Activated B cell treated with CpG ODN at 0.5 μM for 24 hours (primary cell): Measurements from ENCODE around the gene BTBD16. TPM values are rescaled to one million over a fixed set of nuclear protein-coding genes. Genes with fewer than 3 reads are reported as not detected.

Experiments used
- ATAC-seq: fragments of 200-7000 bp; cut with Tn5 transposase; one replicate; pipeline ENCODE4 v1.10.0; 2021; ENCODE audit warnings: low read depth, mild to moderate bottlenecking, moderate library complexity
- CTCF ChIA-PET: fragments of 350-600 bp; sonication (Branson Sonifier 250); formaldehyde crosslinking; loops from one replicate; lab custom pipeline; 2021; ENCODE audit warnings: antibody characterized with exemption; lab: Charles Lee
- POLR2A ChIA-PET: fragments of 350-600 bp; sonication (Branson Sonifier 250); formaldehyde crosslinking; loops from one replicate; lab custom pipeline; 2021; ENCODE audit warnings: antibody characterized with exemption; lab: Charles Lee
- DNase-seq: peaks from one replicate; pipeline ENCODE4 v3.0.0; 2022
- H3K27ac Mint-ChIP-seq: one replicate; pipeline ENCODE4 v1.8.0; 2020; ENCODE audit warnings: mixed read lengths
- H3K27me3 Mint-ChIP-seq: one replicate; pipeline ENCODE4 v1.8.0; 2021; ENCODE audit warnings: mixed read lengths
- H3K36me3 Mint-ChIP-seq: one replicate; pipeline ENCODE4 v1.8.0; 2021; ENCODE audit warnings: low read depth, mixed read lengths
- H3K4me1 Mint-ChIP-seq: one replicate; pipeline ENCODE4 v1.8.0; 2021; ENCODE audit warnings: mixed read lengths
- H3K4me3 Mint-ChIP-seq: one replicate; pipeline ENCODE4 v1.8.0; 2020; ENCODE audit warnings: mild to moderate bottlenecking, mixed read lengths
- H3K9me3 Mint-ChIP-seq: one replicate; pipeline ENCODE4 v1.8.0; 2020; ENCODE audit warnings: mixed read lengths
- CTCF ChIP-seq: fragments of 200-600 bp; IDR thresholded peaks from one replicate; pipeline ENCODE4 v1.8.0; 2022; ENCODE audit warnings: antibody characterized with exemption, mild to moderate bottlenecking
- intact Hi-C: fragments of 100-400 bp; cut with micrococcal nuclease; formaldehyde crosslinking; loops from one replicate; pipeline ENCODE4 v1.15.1; 2024
- total RNA-seq: library from RNA; stranded (reverse); gene quantifications from 2 replicates; pipeline ENCODE4 v1.2.3, GENCODE V29; 2022

Gene BTBD16
- total RNA-seq, 1 donor from 2014 or later, result not detected

- Mint-ChIP-seq H3K4me1 (peaks cover 17% of the 10 kb centered on the region), H3K27ac (no peak overlapping the region), H3K4me3 (no peak overlapping the region), H3K9me3 (no peaks in the 10 kb centered on the region), H3K27me3 (peaks cover 43% of the 10 kb centered on the region), H3K36me3 (no peaks in the 10 kb centered on the region)
- DNase-seq (no peak), ATAC-seq (no peak)
- intact Hi-C loops, result no loop called here
- ChIA-PET POLR2A (no interaction called here), CTCF (no interaction called here)
- TF ChIP-seq CTCF, result no peak
These were observed 57.6 kb downstream of the BTBD16 start for GRCh38 chr10:122328676-122329075.

- ATAC-seq (no peak), DNase-seq (no peak)
- peaks cover 17% of the 10 kb centered on the region for H3K4me1 Mint-ChIP-seq
- no peaks in the 10 kb centered on the region for H3K36me3 Mint-ChIP-seq
- intact Hi-C loops, result no loop called here
- H3K9me3 Mint-ChIP-seq, result no peaks in the 10 kb centered on the region
- peaks cover 38% of the 10 kb centered on the region for H3K27me3 Mint-ChIP-seq
- no peak overlapping the region for H3K27ac Mint-ChIP-seq
- POLR2A ChIA-PET, result no interaction called here
- no peak for TF ChIP-seq CTCF
- CTCF ChIA-PET, result no interaction called here
- no peak overlapping the region for H3K4me3 Mint-ChIP-seq
These were observed 58.3 kb downstream of the BTBD16 start for GRCh38 chr10:122329416-122329815.

- no peak for TF ChIP-seq CTCF
- H3K27me3 Mint-ChIP-seq, result peaks cover 34% of the 10 kb centered on the region
- ATAC-seq (no peak), DNase-seq (no peak)
- H3K4me3 Mint-ChIP-seq, result no peak overlapping the region
- CTCF ChIA-PET, result no interaction called here
- H3K27ac Mint-ChIP-seq, result no peak overlapping the region
- H3K36me3 Mint-ChIP-seq, result no peaks in the 10 kb centered on the region
- POLR2A ChIA-PET, result no interaction called here
- intact Hi-C loops, result no loop called here
- H3K4me1 Mint-ChIP-seq, result peaks cover 16% of the 10 kb centered on the region
- H3K9me3 Mint-ChIP-seq, result no peaks in the 10 kb centered on the region
These were observed 60.0 kb downstream of the BTBD16 start for GRCh38 chr10:122331100-122331499.

- H3K27me3 Mint-ChIP-seq, result peaks cover 37% of the 10 kb centered on the region
These were observed 60.7 kb downstream of the BTBD16 start for GRCh38 chr10:122331615-122332446.

More at GRCh38 chr10:122331615-122332446, 60.7 kb downstream of the BTBD16 start:
- H3K27ac Mint-ChIP-seq, result no peak overlapping the region
- peaks cover 9% of the 10 kb centered on the region for H3K4me1 Mint-ChIP-seq
- no peak for TF ChIP-seq CTCF
- no peak for ATAC-seq
- POLR2A ChIA-PET, result no interaction called here
- intact Hi-C loops, result no loop called here
- no peak for DNase-seq
- CTCF ChIA-PET, result no interaction called here
- H3K36me3 Mint-ChIP-seq, result no peaks in the 10 kb centered on the region
- no peak overlapping the region for H3K4me3 Mint-ChIP-seq
- no peaks in the 10 kb centered on the region for H3K9me3 Mint-ChIP-seq
